GM23338 (cell line): ENCODE results near the gene ZNF469.

ENCODE experiments used
- CREB1 ChIP-seq: fragments of 250-450 bp; sonication (Bioruptor Pico); IDR thresholded peaks from 2 replicates; pipeline ENCODE4 v1.5.0; 2020; ENCODE audit warnings: low read depth, mild to moderate bottlenecking, moderate library complexity
- EZH2 ChIP-seq: fragments of 200-600 bp; sonication (generic); IDR thresholded peaks from one replicate; pipeline ENCODE4 v1.8.0; 2017; ENCODE audit warnings: antibody characterized with exemption, mild to moderate bottlenecking, low read depth; ENCODE audit not compliant: unreplicated experiment
- EZH2phosphoT487 ChIP-seq: fragments of 200-600 bp; sonication (generic); IDR thresholded peaks from one replicate; pipeline ENCODE4 v1.8.1; 2018; ENCODE audit warnings: antibody characterized with exemption; ENCODE audit not compliant: unreplicated experiment
- JUNB ChIP-seq: IDR thresholded peaks from one replicate; pipeline ENCODE4 v1.6.1; 2016; ENCODE audit warnings: antibody characterized with exemption; ENCODE audit not compliant: unreplicated experiment
- NANOG ChIP-seq: IDR thresholded peaks from 2 replicates; pipeline ENCODE4 v1.6.1; 2016; ENCODE audit warnings: antibody characterized with exemption, borderline replicate concordance
- POLR2AphosphoS5 ChIP-seq: IDR thresholded peaks from 2 replicates; pipeline ENCODE4 v1.6.1; 2016; ENCODE audit warnings: antibody characterized with exemption, low read depth
- STAT1 ChIP-seq: IDR thresholded peaks from one replicate; pipeline ENCODE4 v1.6.1; 2016; ENCODE audit warnings: antibody characterized with exemption; ENCODE audit not compliant: unreplicated experiment
- ZNF114 ChIP-seq: fragments of 250-450 bp; sonication (Bioruptor Pico); IDR thresholded peaks from 2 replicates; pipeline ENCODE4 v1.5.0; 2020; ENCODE audit warnings: mild to moderate bottlenecking, moderate library complexity
- ZNF331 ChIP-seq: fragments of 250-450 bp; sonication (Bioruptor Pico); IDR thresholded peaks from 2 replicates; pipeline ENCODE4 v1.5.0; 2020; ENCODE audit warnings: low read depth, mild to moderate bottlenecking, moderate library complexity
- TF ChIP-seq, protein P1 (sequence below), 2 experiments: fragments of 200-600 bp in 1 of 2; sonication (generic) in 1 of 2; conservative IDR thresholded peaks; 2 replicates each; pipeline versions ENCODE4 v1.5.1 to v1.6.1; 2016 to 2017; ENCODE audit warnings: antibody characterized with exemption in 2 of 2, low read depth in 2 of 2, mild to moderate bottlenecking in 2 of 2, moderate library complexity in 1 of 2
- TF ChIP-seq, protein P2 (sequence below): IDR thresholded peaks from one replicate; pipeline ENCODE4 v1.6.1; 2018; ENCODE audit warnings: antibody characterized with exemption; ENCODE audit not compliant: unreplicated experiment
- TF ChIP-seq, protein P3 (sequence below): fragments of 250-450 bp; sonication (Bioruptor Pico); IDR thresholded peaks from 2 replicates; pipeline ENCODE4 v1.5.0; 2020; ENCODE audit warnings: mild to moderate bottlenecking, moderate library complexity
- TF ChIP-seq, protein P4 (sequence below): IDR thresholded peaks from 2 replicates; pipeline ENCODE4 v1.6.1; 2016; ENCODE audit warnings: antibody characterized with exemption

DNA sequence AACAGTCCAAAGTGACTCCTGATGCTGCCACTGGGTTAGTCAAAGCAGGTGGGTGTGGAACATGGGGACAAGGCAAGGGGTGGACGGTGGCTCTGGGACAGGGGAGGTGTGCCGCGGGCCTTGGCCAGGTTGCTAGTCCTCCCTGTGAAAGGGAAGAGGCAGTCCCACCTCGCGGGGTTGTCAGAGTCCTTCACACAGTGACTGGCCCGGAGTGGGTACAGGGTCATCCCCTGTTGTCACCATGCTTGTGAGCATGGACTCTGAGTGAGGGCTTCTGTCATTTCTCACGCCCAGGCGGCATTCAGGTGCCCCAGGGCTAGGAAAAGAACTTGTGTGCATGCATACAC lies 3.1 kb upstream of the ZNF469 start:
- TF ChIP-seq, protein P1, sequence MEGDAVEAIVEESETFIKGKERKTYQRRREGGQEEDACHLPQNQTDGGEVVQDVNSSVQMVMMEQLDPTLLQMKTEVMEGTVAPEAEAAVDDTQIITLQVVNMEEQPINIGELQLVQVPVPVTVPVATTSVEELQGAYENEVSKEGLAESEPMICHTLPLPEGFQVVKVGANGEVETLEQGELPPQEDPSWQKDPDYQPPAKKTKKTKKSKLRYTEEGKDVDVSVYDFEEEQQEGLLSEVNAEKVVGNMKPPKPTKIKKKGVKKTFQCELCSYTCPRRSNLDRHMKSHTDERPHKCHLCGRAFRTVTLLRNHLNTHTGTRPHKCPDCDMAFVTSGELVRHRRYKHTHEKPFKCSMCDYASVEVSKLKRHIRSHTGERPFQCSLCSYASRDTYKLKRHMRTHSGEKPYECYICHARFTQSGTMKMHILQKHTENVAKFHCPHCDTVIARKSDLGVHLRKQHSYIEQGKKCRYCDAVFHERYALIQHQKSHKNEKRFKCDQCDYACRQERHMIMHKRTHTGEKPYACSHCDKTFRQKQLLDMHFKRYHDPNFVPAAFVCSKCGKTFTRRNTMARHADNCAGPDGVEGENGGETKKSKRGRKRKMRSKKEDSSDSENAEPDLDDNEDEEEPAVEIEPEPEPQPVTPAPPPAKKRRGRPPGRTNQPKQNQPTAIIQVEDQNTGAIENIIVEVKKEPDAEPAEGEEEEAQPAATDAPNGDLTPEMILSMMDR (conservative IDR thresholded peaks at IDR 0.05; ENCODE audit: low read depth in 2 of 2), result no peak
- TF ChIP-seq, protein P2, sequence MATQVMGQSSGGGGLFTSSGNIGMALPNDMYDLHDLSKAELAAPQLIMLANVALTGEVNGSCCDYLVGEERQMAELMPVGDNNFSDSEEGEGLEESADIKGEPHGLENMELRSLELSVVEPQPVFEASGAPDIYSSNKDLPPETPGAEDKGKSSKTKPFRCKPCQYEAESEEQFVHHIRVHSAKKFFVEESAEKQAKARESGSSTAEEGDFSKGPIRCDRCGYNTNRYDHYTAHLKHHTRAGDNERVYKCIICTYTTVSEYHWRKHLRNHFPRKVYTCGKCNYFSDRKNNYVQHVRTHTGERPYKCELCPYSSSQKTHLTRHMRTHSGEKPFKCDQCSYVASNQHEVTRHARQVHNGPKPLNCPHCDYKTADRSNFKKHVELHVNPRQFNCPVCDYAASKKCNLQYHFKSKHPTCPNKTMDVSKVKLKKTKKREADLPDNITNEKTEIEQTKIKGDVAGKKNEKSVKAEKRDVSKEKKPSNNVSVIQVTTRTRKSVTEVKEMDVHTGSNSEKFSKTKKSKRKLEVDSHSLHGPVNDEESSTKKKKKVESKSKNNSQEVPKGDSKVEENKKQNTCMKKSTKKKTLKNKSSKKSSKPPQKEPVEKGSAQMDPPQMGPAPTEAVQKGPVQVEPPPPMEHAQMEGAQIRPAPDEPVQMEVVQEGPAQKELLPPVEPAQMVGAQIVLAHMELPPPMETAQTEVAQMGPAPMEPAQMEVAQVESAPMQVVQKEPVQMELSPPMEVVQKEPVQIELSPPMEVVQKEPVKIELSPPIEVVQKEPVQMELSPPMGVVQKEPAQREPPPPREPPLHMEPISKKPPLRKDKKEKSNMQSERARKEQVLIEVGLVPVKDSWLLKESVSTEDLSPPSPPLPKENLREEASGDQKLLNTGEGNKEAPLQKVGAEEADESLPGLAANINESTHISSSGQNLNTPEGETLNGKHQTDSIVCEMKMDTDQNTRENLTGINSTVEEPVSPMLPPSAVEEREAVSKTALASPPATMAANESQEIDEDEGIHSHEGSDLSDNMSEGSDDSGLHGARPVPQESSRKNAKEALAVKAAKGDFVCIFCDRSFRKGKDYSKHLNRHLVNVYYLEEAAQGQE, result no peak
- TF ChIP-seq POLR2AphosphoS5, result no peak
- TF ChIP-seq, protein P3, sequence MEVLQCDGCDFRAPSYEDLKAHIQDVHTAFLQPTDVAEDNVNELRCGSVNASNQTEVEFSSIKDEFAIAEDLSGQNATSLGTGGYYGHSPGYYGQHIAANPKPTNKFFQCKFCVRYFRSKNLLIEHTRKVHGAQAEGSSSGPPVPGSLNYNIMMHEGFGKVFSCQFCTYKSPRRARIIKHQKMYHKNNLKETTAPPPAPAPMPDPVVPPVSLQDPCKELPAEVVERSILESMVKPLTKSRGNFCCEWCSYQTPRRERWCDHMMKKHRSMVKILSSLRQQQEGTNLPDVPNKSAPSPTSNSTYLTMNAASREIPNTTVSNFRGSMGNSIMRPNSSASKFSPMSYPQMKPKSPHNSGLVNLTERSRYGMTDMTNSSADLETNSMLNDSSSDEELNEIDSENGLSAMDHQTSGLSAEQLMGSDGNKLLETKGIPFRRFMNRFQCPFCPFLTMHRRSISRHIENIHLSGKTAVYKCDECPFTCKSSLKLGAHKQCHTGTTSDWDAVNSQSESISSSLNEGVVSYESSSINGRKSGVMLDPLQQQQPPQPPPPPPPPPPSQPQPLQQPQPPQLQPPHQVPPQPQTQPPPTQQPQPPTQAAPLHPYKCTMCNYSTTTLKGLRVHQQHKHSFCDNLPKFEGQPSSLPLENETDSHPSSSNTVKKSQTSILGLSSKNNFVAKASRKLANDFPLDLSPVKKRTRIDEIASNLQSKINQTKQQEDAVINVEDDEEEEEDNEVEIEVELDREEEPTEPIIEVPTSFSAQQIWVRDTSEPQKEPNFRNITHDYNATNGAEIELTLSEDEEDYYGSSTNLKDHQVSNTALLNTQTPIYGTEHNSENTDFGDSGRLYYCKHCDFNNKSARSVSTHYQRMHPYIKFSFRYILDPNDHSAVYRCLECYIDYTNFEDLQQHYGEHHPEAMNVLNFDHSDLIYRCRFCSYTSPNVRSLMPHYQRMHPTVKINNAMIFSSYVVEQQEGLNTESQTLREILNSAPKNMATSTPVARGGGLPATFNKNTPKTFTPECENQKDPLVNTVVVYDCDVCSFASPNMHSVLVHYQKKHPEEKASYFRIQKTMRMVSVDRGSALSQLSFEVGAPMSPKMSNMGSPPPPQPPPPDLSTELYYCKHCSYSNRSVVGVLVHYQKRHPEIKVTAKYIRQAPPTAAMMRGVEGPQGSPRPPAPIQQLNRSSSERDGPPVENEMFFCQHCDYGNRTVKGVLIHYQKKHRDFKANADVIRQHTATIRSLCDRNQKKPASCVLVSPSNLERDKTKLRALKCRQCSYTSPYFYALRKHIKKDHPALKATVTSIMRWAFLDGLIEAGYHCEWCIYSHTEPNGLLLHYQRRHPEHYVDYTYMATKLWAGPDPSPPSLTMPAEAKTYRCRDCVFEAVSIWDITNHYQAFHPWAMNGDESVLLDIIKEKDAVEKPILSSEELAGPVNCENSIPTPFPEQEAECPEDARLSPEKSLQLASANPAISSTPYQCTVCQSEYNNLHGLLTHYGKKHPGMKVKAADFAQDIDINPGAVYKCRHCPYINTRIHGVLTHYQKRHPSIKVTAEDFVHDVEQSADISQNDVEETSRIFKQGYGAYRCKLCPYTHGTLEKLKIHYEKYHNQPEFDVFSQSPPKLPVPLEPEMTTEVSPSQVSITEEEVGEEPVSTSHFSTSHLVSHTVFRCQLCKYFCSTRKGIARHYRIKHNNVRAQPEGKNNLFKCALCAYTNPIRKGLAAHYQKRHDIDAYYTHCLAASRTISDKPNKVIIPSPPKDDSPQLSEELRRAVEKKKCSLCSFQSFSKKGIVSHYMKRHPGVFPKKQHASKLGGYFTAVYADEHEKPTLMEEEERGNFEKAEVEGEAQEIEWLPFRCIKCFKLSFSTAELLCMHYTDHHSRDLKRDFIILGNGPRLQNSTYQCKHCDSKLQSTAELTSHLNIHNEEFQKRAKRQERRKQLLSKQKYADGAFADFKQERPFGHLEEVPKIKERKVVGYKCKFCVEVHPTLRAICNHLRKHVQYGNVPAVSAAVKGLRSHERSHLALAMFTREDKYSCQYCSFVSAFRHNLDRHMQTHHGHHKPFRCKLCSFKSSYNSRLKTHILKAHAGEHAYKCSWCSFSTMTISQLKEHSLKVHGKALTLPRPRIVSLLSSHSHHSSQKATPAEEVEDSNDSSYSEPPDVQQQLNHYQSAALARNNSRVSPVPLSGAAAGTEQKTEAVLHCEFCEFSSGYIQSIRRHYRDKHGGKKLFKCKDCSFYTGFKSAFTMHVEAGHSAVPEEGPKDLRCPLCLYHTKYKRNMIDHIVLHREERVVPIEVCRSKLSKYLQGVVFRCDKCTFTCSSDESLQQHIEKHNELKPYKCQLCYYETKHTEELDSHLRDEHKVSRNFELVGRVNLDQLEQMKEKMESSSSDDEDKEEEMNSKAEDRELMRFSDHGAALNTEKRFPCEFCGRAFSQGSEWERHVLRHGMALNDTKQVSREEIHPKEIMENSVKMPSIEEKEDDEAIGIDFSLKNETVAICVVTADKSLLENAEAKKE (CRISPR knock-in tag), result no peak
- TF ChIP-seq EZH2phosphoT487, result no peak
- TF ChIP-seq EZH2, result no peak
- TF ChIP-seq, protein P4, sequence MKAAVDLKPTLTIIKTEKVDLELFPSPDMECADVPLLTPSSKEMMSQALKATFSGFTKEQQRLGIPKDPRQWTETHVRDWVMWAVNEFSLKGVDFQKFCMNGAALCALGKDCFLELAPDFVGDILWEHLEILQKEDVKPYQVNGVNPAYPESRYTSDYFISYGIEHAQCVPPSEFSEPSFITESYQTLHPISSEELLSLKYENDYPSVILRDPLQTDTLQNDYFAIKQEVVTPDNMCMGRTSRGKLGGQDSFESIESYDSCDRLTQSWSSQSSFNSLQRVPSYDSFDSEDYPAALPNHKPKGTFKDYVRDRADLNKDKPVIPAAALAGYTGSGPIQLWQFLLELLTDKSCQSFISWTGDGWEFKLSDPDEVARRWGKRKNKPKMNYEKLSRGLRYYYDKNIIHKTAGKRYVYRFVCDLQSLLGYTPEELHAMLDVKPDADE, result no peak
- no peak for TF ChIP-seq CREB1
- no peak for TF ChIP-seq STAT1
- TF ChIP-seq JUNB, result no peak
- no peak for TF ChIP-seq ZNF331
- no peak for TF ChIP-seq ZNF114 (CRISPR knock-in tag)
- no peak for TF ChIP-seq NANOG
